ENCODE measurements around the gene TCOF1. TPM values are rescaled to one million over a fixed set of nuclear protein-coding genes. Genes with fewer than 3 reads are reported as not detected.

Gene TCOF1
- total and polyA plus RNA-seq, 11 donors, result 11.9 to 29.9 (median 16.0) TPM

- Histone ChIP-seq H3K27me3 (no peaks in the 10 kb centered on the region), H3K36me3 (peaks cover 0 to 18% (median 8%) of the 10 kb centered on the region in 9 donors), H3K4me1 (peaks cover 0 to 28% (median 12%) of the 10 kb centered on the region in 12 donors), H3K9me3 (no peaks in the 10 kb centered on the region), H3K27ac (peak overlapping the region in 8 of 12 donors; percentile 15 to 76 (median 64)), H3K4me3 (peak overlapping the region in 11 of 12 donors; percentile 72 to 99 (median 93))
- DNase-seq, result no peak
- ATAC-seq, result no peak
- WGBS, 4 donors, result 67 to 71% (median 70%) methylated on average over 10 of the region's 10 CpGs
- TF ChIP-seq, protein P1, sequence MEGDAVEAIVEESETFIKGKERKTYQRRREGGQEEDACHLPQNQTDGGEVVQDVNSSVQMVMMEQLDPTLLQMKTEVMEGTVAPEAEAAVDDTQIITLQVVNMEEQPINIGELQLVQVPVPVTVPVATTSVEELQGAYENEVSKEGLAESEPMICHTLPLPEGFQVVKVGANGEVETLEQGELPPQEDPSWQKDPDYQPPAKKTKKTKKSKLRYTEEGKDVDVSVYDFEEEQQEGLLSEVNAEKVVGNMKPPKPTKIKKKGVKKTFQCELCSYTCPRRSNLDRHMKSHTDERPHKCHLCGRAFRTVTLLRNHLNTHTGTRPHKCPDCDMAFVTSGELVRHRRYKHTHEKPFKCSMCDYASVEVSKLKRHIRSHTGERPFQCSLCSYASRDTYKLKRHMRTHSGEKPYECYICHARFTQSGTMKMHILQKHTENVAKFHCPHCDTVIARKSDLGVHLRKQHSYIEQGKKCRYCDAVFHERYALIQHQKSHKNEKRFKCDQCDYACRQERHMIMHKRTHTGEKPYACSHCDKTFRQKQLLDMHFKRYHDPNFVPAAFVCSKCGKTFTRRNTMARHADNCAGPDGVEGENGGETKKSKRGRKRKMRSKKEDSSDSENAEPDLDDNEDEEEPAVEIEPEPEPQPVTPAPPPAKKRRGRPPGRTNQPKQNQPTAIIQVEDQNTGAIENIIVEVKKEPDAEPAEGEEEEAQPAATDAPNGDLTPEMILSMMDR (IDR thresholded peaks at IDR 0.05), result no peak
- TF ChIP-seq POLR2A (IDR thresholded peaks at IDR 0.05), result no peak
- intact Hi-C loops (cut with DNase I), result loop anchor here in 4 of 10 donors (5.0 to 10.0 kb wide), 6 partner anchors 81 to 332 kb away; partner anchors contain the start of gene CDX1 (in 1 of the 4)
Measured at GRCh38 chr5:150356575-150357294, 762 bp upstream of the TCOF1 start.

GRCh38 chr5:150358261-150359095, 981 bp downstream of the TCOF1 start:
- Histone ChIP-seq H3K27ac (peak overlapping the region in 5 of 12 donors; percentile 43 to 76 (median 65)), H3K9me3 (no peaks in the 10 kb centered on the region), H3K36me3 (peaks cover 0 to 35% (median 23%) of the 10 kb centered on the region in 9 donors), H3K4me1 (peaks cover 0 to 20% (median 12%) of the 10 kb centered on the region in 12 donors), H3K27me3 (no peaks in the 10 kb centered on the region), H3K4me3 (peak overlapping the region; percentile 72 to 99 (median 92))
- 60 to 65% (median 61%) methylated on average over 23 of the region's 23 CpGs for WGBS, 4 donors
- ATAC-seq (no peak), DNase-seq (no peak)
- no peak for TF ChIP-seq POLR2A (IDR thresholded peaks at IDR 0.05)
- TF ChIP-seq, protein P1 (IDR thresholded peaks at IDR 0.05), result no peak
- intact Hi-C loops (cut with DNase I), result loop anchor here in 4 of 10 donors (5.0 to 10.0 kb wide), 6 partner anchors 79 to 334 kb away; partner anchors contain the start of gene CDX1 (in 1 of the 4)

- no peak for DNase-seq
- Histone ChIP-seq H3K27ac (no peak overlapping the region), H3K9me3 (no peaks in the 10 kb centered on the region), H3K4me1 (peaks cover 0 to 20% (median 12%) of the 10 kb centered on the region in 12 donors), H3K27me3 (no peaks in the 10 kb centered on the region), H3K36me3 (peaks cover 0 to 62% (median 52%) of the 10 kb centered on the region in 9 donors), H3K4me3 (no peak overlapping the region)
- no peak for ATAC-seq
- intact Hi-C loops (cut with DNase I), result no loop called here
- TF ChIP-seq, protein P1 (IDR thresholded peaks at IDR 0.05), result no peak
- TF ChIP-seq POLR2A (IDR thresholded peaks at IDR 0.05), result no peak
- WGBS, 4 donors, result 80 to 93% (median 89%) methylated on average over 1 of the region's 1 CpG
Measured at GRCh38 chr5:150361301-150361700, 3.8 kb downstream of the TCOF1 start.

DNA sequence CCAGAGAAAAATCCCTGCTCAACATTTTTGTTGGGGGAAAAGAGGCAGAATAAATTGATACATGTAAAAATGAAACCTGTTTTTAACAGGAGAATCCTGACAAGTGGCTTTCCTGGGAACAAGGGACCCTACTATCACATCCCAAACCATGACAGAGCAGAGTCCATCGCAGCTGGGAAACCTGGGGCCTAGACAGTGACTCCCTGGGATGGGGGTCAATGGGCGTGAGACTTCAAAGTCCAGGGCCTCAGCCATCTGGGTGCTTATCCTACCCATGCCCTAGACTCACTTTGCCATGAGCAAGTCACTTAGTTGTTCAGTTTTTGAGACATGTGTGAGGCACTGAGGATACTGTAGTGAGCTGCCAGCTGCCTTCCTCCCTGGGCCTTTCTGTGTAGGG, 5.7 kb downstream of the TCOF1 start:
- ATAC-seq (no peak), DNase-seq (no peak)
- H3K4me1 ChIP-seq, result peaks cover 0 to 12% (median 7%) of the 10 kb centered on the region in 12 donors
- no peak overlapping the region for H3K27ac ChIP-seq
- WGBS, 4 donors, result 95 to 100% (median 100%) methylated on average over 2 of the region's 2 CpGs
- no peak overlapping the region for H3K4me3 ChIP-seq
- H3K36me3 ChIP-seq, result peaks cover 3 to 78% (median 67%) of the 10 kb centered on the region in 9 donors
- no peaks in the 10 kb centered on the region for H3K9me3 ChIP-seq
- H3K27me3 ChIP-seq, result no peaks in the 10 kb centered on the region
- intact Hi-C loops (cut with DNase I), result no loop called here
- TF ChIP-seq, protein P1 (IDR thresholded peaks at IDR 0.05), result no peak
- no peak for TF ChIP-seq POLR2A (IDR thresholded peaks at IDR 0.05)
